Fibroblast of peridontal ligament (primary cell): ENCODE results near the gene TEDC1.

Experiments
- DNase-seq: peaks from one replicate; pipeline ENCODE4 v3.0.0-alpha.2; 2010; ENCODE audit errors: extremely low read depth

The TEDC1 gene

DNA sequence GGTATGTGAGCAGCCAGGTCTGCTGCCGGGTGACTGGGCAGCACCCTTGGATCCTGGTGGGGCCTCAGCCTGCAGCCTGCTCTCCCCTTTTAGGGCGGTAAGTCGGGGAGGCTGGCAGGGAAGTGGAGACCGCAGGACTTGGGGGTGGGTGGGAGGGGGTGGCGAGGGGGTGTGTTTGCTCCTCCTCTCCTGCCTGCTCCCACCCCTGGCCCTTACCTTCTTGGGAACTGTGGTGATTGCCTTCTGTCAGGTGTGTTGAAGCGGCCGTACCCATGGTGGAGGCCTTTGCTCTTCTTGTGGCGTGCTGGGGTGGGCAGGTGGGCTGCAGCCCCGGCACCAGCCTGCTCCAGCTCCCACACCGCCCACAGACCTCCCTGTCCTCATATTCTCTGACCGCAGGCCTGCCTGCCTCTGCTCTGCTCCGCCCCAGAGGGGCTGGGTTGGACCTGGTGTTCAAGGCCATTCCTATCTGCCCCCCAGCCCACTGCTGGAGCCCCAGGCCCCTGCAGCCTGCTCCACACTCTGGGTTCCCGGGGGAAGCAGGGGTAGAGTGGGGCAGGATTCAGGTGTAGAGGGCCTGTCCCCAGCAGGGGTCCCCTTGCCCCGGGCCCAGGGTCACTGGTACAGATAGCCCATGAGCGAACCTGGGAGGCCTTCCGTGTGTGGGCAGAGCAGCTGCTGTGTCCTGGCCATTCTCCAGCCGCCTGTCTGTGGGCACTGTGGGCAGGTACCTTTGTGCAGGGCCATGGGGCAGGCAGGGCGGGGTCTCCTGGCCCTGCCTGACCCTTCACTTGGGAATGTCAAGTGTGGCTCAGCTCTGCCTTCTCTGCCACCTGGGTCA lies 5.2 kb downstream of the TEDC1 start:
- DNase-seq: no peak

DNA sequence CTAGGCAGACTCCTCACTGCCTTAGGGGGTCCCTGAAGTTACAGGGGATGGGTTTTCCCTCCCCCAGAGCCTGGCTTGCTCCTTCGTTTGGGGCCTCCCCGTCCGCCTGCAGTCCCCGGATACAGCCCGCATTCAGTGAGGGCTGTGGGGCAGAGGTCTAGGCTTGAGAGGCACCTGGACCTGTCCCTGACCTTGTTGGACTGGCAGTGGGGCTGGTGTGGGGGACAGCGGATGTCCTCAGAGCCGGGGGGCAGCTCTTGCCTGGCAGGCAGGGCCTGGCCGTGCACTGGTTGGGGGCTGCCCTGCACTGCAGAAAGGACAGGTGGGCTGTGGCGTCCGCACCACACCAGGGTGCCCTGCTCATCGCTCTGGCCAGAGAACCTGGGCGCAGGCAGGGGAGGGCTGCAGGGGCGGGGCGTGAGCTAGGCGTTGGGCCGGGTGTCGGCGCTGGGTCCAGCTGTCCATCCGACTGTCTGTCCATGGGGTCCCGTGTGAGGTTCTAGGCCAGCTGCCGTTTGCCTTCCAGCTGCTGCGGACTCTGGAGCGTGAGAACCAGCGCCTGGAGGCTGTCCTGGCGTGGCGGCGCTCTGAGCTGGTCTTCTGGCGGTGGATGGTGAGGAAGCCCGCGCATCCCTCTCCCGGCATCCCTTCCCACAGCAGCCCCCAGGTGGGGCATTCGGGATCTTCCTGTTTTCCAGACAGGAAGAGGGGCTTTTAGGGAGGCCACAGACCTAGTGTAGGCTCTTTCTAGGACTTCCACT lies 6.0 kb downstream of the TEDC1 start:
- DNase-seq: no peak

DNA sequence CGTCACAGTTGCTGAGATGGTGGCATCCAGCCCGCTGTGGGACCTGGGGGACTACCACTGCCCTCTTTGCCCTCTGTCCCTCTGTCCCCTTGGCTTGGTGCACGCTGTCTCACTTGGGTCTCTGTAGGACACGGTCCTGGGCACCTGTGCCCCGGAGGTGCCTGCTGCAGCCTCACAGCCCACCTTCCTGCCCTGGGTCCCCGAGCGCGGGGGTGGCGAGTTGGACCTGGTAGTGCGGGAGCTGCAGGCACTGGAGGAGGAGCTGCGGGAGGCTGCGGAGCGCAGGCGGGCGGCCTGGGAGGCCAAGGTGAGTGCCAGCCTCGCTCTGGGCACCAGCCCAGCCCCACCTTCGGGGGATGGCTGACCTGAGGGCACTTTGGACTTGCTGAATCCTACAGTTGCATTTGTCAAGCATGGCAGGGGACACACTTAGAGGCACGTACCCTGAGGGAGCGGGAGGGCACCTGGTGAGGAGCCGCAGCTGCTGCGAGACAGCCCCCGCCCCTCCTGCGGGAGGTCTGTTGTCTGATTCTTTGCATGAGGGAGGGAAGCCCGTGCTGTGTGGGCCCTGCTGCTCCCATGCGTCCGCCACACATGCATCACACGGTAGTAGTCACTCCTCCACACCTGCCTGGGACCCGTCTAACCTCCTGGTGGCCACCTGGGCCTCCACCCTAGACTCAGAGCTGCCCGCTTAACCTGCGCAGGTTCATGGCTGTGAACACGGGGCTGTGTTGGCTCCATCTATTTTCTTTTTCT lies 6.8 kb downstream of the TEDC1 start:
- no peak for DNase-seq

DNA sequence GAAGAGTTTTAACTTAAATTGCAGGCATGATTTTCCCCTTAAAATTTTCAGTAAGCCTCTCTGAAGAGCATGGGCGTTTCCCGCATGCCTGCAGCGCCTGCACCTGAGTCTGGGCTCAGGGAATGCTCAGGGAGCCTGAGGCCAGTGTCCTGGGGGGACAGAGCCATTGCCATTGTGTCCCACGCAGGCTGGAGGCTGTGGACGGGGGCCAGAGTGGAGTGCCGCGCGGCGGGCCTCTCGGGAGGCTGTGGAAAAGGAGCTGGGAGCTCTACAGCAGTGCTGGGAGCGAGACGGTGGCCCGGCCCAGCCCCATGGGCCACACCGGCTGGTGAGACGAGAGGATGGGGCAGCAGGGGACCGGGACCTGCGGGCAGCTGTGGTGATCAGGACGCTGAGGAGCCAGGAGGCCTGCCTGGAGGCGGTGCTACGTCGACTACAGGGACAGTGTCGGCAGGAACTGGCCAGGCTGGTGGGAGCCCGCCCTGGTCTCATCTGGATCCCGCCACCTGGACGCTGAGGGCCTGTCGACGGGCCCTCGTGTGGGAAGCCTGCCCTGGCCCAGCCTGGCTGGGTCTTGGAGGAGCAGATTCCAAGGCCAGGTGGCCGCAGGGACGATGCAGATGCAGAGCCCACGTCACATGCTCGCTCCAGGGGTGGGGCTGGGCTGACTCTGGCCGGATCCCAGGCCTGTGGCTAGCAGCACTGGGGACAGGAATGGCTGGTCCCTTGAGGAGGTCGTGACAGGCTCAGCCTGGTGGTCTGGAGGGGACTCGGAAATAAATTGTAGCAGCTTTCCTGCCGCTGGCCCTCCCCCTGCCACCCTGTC lies 7.6 kb downstream of the TEDC1 start:
- DNase-seq: no peak

DNA sequence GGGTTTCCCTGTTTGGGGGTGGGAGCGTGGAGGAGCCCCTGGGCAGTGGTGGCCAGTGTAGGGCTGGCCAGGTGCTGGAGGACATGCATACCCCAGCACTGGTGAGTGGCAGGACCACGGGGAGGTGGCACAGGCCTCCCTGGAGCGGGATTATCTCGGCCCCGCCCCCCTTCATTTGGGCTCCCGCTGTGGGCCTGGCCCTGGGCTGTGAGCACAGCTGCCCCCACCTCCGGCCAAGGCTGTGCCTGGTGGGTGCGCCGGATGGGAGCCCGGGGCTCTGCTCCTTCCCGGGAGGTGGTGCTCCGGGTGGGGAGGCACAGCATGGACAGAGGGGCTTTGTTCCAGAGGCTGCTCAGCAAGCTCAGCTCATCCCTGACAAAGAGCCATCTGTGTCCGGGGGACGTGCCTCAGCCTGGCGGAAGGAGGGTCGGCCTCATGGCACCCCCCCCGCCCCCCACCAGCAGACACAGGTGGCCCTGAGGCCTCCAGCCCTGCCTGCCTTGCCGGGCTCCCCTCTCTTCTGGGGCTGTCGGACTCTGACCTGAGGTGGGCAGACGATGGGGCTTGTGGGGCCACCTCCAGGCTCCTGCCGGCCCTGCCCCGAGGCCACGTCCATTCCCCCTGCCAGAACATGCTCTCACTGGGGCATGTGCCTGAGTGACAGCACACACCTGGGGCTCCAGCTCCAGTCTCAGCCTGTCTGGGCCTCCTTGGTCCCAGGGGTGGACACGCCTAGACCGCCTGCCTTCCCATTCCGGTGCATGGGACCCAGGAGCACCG lies 8.4 kb downstream of the TEDC1 start:
- DNase-seq: no peak

DNA sequence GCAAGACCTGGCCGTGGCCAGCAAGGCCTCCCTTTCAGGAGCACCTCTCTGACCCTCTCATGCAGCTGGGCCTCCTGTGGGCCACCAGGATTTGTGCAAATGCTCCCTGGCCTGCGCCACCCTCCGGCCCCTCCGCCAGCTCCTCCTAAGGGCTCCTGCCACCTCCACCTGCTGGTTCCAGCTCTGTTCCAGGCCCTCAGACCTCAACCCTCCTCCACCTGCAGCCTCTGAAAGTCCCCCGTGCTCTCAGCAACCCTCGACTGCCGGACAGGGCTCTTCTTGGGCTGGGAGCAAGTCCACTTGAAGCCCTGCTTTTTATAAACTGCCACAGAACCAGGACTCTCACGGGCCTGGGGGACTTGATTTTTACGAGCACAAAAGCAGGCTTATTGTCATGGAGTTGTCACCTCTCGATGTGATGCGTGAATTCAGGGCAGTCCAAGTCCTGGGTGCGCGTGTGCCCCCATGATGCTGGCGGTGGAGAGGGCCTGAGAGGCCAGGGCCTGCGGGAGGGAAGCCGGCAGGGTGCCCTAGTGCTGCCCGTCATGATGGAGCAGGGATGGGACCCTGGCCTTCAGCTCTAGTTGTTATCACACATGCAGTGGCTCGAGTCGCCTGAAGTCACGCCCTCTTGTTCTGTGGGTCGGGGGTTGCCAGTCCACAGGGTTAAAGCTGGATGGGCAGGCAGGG lies 9.1 kb downstream of the TEDC1 start:
- DNase-seq: no peak

DNA sequence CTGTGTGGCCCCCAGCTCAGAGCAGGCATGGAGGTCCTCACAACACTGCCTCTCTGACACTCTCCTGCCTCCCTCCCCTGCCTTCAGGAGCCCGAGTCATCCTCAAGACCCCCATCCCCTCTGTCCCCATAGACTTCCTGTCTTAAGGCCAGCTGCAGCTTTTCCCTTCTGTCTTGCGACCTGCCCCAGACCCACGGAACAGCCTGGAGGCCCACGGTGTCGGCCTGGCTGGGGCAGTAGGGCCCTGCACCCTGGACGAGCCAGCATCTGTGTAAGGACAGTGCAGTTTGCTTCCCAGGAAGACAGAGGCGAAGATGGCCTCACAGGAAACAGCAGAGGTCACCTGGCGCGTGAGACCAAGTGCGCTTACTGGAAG lies 9.7 kb downstream of the TEDC1 start:
- DNase-seq: no peak

DNA sequence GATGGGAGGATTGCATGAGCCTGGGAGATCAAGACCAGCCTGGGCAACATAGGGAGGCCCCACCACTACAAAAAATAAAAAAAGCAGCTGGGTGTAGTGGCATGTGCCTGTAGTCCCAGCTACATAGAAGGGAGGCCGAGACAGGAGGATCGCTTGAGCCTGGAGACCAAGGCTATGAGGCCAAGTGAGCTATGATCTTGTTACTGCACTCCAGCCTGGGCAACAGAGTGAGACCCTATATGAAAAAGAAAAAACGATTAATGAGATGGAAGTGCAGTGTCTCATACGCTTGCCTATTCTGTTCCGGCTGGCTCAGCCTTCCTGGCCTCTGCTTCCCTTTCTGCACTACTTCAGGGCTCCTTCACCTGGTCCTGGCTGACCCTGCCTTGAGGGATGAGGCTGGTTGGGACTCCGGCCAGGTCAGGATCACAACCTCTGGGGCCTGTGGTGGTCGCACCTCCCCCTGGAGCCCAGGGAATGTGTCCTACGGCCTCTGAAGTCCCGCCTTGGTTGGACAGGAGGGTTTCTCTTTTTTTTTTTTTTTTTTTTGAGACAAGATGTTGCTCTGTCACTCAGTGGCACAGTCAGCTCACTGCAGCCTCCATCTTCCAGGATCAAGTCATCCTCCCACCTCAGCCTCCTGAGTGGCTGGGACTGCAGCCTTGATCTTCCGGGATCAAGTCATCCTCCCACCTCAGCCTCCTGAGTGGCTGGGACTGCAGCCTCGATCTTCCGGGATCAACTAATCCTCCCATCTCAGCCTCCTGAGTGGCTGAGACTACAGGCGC lies 10.7 kb downstream of the TEDC1 start:
- no peak for DNase-seq

DNA sequence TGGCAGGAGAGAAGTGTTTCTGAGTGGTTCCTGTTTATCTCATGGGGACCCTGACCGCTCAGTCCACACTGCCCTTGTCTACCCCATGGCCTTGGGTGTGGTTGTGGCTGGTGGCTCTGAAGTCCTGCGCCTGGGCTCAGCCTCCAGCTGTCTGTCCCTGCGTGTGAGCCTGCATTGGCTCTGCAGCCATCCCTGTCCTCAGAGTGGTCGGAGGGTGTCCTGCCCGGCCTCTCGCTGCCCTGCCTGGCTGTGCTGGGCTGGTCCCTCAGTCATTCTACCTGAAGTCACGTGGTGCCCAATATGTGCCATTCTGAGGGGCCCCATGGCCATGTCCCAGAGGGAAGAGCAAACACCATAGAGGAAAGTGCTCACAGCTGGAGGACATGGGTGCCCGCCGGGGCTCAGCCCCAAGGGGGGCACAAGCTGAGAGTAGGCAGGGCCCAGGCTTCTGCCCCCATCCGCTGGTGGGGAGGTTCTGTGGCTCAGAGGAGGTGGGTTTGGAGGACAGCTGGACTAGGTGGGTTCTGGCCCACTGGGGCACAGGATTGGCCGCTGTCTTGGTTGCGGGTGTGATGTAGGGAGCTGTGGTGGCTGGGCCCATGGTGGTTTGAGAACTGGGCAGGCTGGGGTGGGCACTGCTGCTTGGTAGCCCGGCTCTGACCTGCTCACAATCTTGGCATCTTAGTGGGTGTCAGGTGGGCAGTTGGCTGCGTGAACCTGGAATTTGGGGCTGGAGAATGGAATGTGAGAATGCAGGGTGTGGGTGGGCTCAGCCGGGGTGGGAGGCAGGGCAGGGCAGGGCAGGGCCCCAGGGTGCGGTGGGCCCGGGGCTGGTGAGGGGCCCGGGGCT lies 11.6 kb downstream of the TEDC1 start:
- DNase-seq: no peak

DNA sequence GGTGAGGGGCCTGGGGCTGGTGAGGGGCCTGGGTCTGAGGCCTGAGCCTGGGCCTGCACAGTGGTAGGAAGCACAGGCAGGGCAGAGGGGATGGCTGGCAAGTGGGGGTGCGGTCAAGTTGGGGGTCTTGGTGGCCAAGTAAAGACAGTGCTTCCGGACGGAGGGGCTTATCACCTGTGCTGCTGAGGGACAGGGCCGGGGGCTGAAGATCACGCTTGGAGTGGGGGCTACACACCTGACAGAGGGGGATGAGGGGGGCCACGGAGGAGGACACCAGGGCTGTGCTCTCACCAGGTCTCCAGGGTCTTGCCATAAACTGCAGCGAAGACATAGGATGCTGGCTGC lies 12.2 kb downstream of the TEDC1 start:
- DNase-seq: no peak

DNA sequence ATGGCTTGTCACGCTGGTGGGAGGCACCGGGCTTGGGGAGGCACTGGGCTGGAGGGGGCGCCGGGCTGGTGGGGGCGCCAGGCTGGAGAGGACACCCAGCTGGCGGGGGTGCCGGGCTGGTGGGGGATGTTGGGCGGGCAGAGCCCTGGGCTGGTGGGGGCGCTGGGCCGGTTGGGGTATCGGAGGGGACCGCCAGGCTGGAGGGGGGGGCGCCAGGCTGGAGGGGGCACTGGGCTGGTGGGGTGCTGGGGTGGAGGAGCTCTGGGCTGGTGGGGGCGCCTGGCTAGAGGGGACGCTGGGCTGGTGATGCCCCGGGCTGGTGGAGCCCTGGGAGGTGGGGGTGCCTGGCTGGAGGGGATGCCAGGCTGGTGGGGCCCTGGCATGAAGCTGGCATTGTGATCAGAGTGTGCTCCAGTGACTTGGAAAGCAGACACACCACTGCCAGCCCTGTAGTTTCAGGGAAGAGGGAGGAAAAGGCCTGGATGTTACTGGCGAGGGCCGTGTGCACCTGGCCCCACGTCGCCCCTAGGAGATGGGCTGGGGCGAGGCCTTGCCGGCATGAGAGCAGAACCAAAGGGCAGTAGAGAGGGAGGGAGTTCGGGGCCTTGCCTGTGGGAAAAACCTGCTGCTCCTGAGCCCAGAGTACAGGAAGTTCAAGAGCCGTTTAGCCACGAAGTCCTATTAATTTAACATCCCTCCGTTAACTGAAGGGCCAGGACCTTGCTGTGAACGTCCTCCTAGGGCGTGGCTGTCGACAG lies 13.1 kb downstream of the TEDC1 start:
- no peak for DNase-seq

DNA sequence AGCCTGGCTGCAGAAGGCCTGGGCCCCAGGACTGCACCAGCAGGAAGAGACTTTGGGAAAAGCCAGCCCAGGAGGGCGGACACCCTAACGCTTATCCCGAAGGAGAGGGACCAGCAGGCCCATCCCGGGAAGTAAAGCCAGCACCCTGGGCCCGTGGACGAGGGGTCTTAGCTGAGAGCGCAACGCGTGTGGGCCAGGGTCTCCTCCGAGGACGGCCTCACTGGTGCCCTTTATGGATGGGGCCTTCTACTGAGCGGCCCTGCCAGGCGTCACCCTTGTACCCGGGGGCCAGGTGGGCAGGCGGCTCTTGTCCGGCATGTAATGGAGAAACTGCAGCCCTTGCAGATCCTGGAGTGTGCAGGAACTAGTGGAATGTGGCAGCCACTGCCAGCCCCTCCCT lies 14.1 kb downstream of the TEDC1 start:
- no peak for DNase-seq

DNA sequence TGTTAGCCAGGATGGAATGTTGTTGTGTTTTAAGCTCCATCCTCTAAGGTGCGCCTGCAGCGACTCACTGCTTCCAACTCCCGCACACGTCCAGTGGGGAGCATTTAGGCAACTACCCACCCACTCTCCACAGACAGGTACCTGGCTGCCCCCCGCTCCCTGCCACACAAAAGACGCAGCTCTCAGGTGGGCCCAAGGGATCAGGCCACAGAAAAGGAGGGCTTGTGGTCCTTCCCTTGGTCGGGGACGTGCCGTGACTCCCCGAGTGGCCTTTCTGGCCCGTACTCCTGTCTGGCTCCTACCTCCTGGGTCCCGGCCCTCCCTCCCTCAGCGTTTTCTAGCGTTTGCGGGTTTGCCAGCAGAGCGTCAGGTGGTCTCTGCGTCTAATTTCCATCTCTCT lies 16.2 kb downstream of the TEDC1 start:
- DNase-seq: no peak

DNA sequence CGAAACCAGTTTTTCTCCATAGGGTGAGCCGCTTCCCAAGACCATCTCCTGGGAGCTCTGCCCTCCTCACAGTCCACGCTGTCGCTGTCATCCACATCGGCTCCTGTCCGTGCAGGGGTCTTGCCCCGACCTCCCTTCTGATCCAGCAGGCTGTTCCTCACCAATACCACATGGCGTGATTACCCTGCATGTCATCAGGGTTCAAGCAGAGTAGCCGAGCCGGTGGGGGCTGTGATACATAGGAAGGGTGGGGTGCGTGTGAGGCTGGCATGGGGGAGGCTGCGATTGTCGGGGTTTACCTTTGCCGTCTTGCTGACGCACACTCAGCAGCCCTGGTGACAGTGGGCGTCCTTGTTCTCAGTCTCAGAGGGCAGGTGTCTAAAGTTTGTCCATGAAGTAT lies 17.0 kb downstream of the TEDC1 start:
- no peak for DNase-seq

DNA sequence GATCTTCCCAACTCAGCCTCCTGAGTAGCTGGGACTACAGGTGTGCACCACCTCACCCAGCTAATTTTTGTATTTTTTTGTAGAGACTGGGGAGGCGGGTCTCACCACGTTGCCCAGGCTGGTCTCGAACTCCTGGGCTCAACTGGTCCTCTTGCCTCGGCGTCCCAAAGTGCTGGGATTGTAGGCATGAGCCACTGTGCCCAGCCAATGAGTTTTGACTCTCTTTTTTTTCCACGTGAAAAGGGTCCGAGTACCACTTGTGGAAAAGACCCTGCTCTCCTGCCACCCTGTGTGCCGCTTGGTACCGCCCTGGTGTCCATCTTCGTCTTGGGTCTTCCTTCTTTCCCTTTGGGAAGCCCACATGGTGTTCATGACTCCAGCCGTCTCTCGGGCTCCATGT lies 17.6 kb downstream of the TEDC1 start:
- DNase-seq: no peak

DNA sequence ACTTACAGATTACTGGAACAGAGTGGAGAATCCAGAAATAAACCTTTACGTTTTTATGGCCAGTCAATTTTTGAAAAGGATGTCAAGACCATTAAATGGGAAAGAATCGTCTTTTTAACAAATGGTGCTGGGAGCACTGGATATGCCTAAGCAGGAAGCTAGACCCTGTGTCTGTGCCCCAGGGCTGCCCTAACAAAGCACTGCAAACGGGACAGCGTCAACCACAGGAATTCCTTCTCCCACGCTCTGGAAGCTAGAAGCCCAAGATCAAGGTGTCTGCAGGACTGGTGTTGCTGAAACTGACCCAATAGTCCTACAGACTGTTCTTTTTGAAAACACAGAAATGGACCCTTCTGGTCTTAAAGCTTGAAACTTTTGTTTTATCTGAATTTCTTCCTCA lies 26.1 kb downstream of the TEDC1 start:
- DNase-seq: no peak

DNA sequence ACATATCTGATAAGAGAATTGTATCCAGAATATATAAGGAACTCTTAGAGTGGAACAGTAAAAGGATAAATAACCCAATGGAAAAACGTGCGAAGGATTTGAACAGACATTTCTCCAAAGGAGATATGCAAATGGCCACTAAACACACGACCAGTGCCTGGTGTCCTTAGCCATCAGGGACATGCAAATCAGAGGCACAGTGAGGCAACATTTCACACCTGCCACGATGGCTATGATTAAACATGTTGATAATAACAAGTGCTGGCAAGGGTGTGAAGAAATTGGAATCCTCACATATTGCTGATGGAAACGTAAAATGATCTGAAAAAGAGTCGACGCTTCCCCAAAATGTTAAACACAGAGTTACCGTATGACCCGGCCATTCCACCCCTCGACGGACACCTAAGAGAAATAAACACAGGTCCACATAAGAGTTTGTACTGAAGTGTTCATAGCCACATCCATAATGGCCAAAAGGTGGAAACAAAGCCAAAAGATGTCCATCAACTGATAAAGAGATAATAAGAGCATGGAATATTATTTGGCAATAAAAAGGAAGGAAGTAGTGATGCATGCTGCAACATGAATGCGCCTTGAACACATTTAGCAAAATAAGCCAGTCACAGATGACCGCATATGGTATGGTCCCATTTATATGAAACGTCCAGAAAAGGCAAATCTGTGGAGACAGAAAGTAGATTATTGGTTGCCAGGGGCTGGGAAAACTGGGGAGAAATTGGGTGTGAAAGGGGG lies 29.1 kb downstream of the TEDC1 start:
- DNase-seq: no peak
